K562 (cell line): ENCODE results near the gene PSME1. TPM values are rescaled to one million over a fixed set of nuclear protein-coding genes. Genes with fewer than 3 reads are reported as not detected.
"Not testable (repeated sequence)": the region's sequence is repeated elsewhere in the genome, so short reads cannot be mapped to it uniquely, and the experiment has no call there.

Experiments used
- ATAC-seq: fragments of 200-7000 bp; cut with Tn5 transposase; 3 replicates; pipeline ENCODE4 v1.9.1; 2020; ENCODE audit warnings: moderate library complexity
- BruUV-seq: library from RNA; stranded (reverse); fragments of 400-500 nt; replicated peaks from 2 replicates; lab custom pipeline; 2021; lab: Mats Ljungman, UMichigan
- CTCF ChIA-PET: fragments of 300-600 bp; formaldehyde crosslinking; extraction: SDS; loops from one replicate; lab custom pipeline; 2021; ENCODE audit warnings: low intra/inter-chr PET ratio; lab: Yijun Ruan, JAX
- POLR2A ChIA-PET: fragments of 300-600, 350-650 bp; sonication (Branson Sonifier 250); formaldehyde crosslinking; extraction: SDS; loops from one replicate; lab custom pipeline; 2021; ENCODE audit warnings: antibody characterized with exemption, inconsistent platforms; lab: Yijun Ruan, JAX
- DNase-seq, 4 experiments: peaks; one replicate each; pipeline versions ENCODE4 v3.0.0 to v3.0.0-alpha.2; 2011 to 2018; ENCODE audit warnings: low spot score in 3 of 4, mixed read lengths in 3 of 4; ENCODE audit errors: extremely low read depth in 1 of 4
- FAIRE-seq: peaks from 2 replicates; lab custom pipeline; 2011; peaks lifted over from hg19 to GRCh38; lab: Jason Lieb, UNC
- H2AFZ ChIP-seq: 2 replicates; pipeline ENCODE4 v1.6.0; 2011; ENCODE audit warnings: low read depth, low read length, control low read depth, inconsistent platforms
- H3K27ac ChIP-seq: fragments of 200-600 bp; 3 replicates; pipeline ENCODE4 v1.8.0; 2011; ENCODE audit warnings: low read depth, mild to moderate bottlenecking, control low read depth, inconsistent platforms, low read length, moderate library complexity, mixed read lengths; ENCODE audit errors: extremely low read depth
- H3K27me3 ChIP-seq, 2 experiments: fragments of 300-600 bp in 1 of 2; 2 replicates in 1 of 2; 3 replicates in 1 of 2; pipeline versions ENCODE4 v1.6.0 to v1.8.0; 2011; ENCODE audit warnings: inconsistent platforms in 2 of 2, low read length in 2 of 2, mild to moderate bottlenecking in 1 of 2, mixed read lengths in 1 of 2, moderate library complexity in 1 of 2; ENCODE audit not compliant: control insufficient read depth in 2 of 2, insufficient read depth in 2 of 2
- H3K36me3 ChIP-seq: fragments of 300-600 bp; 3 replicates; pipeline ENCODE4 v1.8.0; 2011; ENCODE audit warnings: mild to moderate bottlenecking, low read length, inconsistent platforms; ENCODE audit not compliant: control insufficient read depth, insufficient read depth
- H3K4me1 ChIP-seq, 2 experiments: fragments of 200-600 bp in 1 of 2; replicated peaks in 1 of 2; 2 replicates in 1 of 2; 3 replicates in 1 of 2; pipeline versions ENCODE4 v1.5.1 to v1.8.0; 2011; ENCODE audit warnings: inconsistent platforms in 2 of 2, low read length in 2 of 2, mild to moderate bottlenecking in 1 of 2, mixed read lengths in 1 of 2, moderate library complexity in 1 of 2; ENCODE audit not compliant: control insufficient read depth in 2 of 2, insufficient read depth in 2 of 2
- H3K4me2 ChIP-seq: 2 replicates; pipeline ENCODE4 v1.6.1; 2011; ENCODE audit warnings: low read length, control low read depth, inconsistent platforms, mixed read lengths; ENCODE audit not compliant: insufficient read depth
- H3K4me3 ChIP-seq: fragments of 200-600 bp; sonication (generic), shearing (Covaris generic); 2 replicates; pipeline ENCODE4 v1.5.1; 2016; ENCODE audit warnings: control low read depth, inconsistent platforms
- H3K79me2 ChIP-seq: fragments of 200-600 bp; 3 replicates; pipeline ENCODE4 v1.8.0; 2011; ENCODE audit warnings: low read length, inconsistent platforms; ENCODE audit not compliant: control insufficient read depth, insufficient read depth
- H3K9ac ChIP-seq, 2 experiments: 2 replicates each; pipeline versions ENCODE4 v1.6.0 to v1.6.1; 2011; ENCODE audit warnings: low read depth in 2 of 2, low read length in 2 of 2, control low read depth in 1 of 2, inconsistent platforms in 1 of 2, mild to moderate bottlenecking in 1 of 2, mixed read lengths in 1 of 2; ENCODE audit not compliant: insufficient read depth in 1 of 2
- H3K9me1 ChIP-seq: one replicate; pipeline ENCODE4 v1.6.0; 2011; ENCODE audit warnings: inconsistent platforms, mild to moderate bottlenecking, low read length, moderate library complexity; ENCODE audit not compliant: control insufficient read depth, insufficient read depth
- H3K9me3 ChIP-seq: replicated peaks from 2 replicates; pipeline ENCODE4 v1.5.1; 2011; ENCODE audit warnings: low read depth, low read length, inconsistent platforms; ENCODE audit not compliant: control insufficient read depth, insufficient read depth
- H4K20me1 ChIP-seq: replicated peaks from 2 replicates; pipeline ENCODE4 v1.6.1; 2011; ENCODE audit warnings: low read length, inconsistent platforms, mixed read lengths; ENCODE audit not compliant: control insufficient read depth, insufficient read depth
- CBFB ChIP-seq: sonication (generic); formaldehyde crosslinking; IDR thresholded peaks from 2 replicates; pipeline ENCODE4 v1.4.0; 2020; ENCODE audit warnings: mild to moderate bottlenecking, missing genetic modification reagents
- CCNT2 ChIP-seq: IDR thresholded peaks from 2 replicates; pipeline ENCODE4 v1.6.1; 2011; ENCODE audit warnings: borderline replicate concordance, low read depth, mild to moderate bottlenecking, moderate library complexity, mixed read lengths, low read length; ENCODE audit not compliant: insufficient read length; ENCODE audit errors: extremely low read depth
- CREB1 ChIP-seq, 2 experiments: sonication (generic) in 1 of 2; formaldehyde crosslinking in 1 of 2; IDR thresholded peaks; 2 replicates each; pipeline versions ENCODE4 v1.6.1 to v1.8.0; 2012 to 2022; ENCODE audit warnings: inconsistent platforms in 1 of 2, mild to moderate bottlenecking in 1 of 2, missing genetic modification reagents in 1 of 2, moderate library complexity in 1 of 2
- FOXP4 ChIP-seq: sonication (generic); formaldehyde crosslinking; IDR thresholded peaks from 2 replicates; pipeline ENCODE4 v1.8.0; 2022; ENCODE audit warnings: mild to moderate bottlenecking, missing genetic modification reagents, borderline replicate concordance
- NBN ChIP-seq: fragments of 450-650 bp; IDR thresholded peaks from 2 replicates; pipeline ENCODE4 v1.6.1; 2016; ENCODE audit warnings: low read depth, mild to moderate bottlenecking
- PATZ1 ChIP-seq: fragments of 250-450 bp; sonication (Bioruptor Pico); IDR thresholded peaks from 2 replicates; pipeline ENCODE4 v1.5.0; 2020; ENCODE audit warnings: mild to moderate bottlenecking, borderline replicate concordance
- PHB ChIP-seq: fragments of 250-450 bp; sonication (Bioruptor Pico); IDR thresholded peaks from 2 replicates; pipeline ENCODE4 v1.5.0; 2021
- POLR2G ChIP-seq: fragments of 200-400 bp; formaldehyde crosslinking; IDR thresholded peaks from 2 replicates; pipeline ENCODE4 v1.6.1; 2017; ENCODE audit warnings: low read depth, mild to moderate bottlenecking, antibody characterized with exemption, low read length, moderate library complexity
- RBM22 ChIP-seq: fragments of 200-400 bp; formaldehyde crosslinking; IDR thresholded peaks from 2 replicates; pipeline ENCODE4 v1.6.1; 2018; ENCODE audit warnings: low read length, low read depth; ENCODE audit not compliant: poor library complexity, severe bottlenecking
- WGBS: fragments of 100-300 bp; shearing (Covaris generic); methylation state at CpG from one replicate; pipeline ENCODE4 v1.1.6; 2016; ENCODE audit warnings: low coverage, mixed read lengths; ENCODE audit not compliant: insufficient coverage; ENCODE audit errors: missing lambda C conversion rate; 5-methylcytosine and 5-hydroxymethylcytosine counted together
- in situ Hi-C: fragments of 300-500 bp; cut with MboI; formaldehyde crosslinking; loops from 4 replicates; pipeline ENCODE4 v1.15.0; 2018; ENCODE audit warnings: inconsistent platforms, mixed read lengths
- intact Hi-C: fragments of 100-400 bp; cut with micrococcal nuclease; formaldehyde crosslinking; loops from 2 replicates; pipeline ENCODE4 v1.14.2; 2022
- polyA plus RNA-seq, 8 experiments: library from polyadenylated mRNA; depleted of rRNA in 4 of 8; stranded (reverse) in 5 of 8; unstranded in 3 of 8; fragments of >200 nt; fragmentation: Nextera tagmentation in 2 of 8; fragmentation: Illumina TruSeq in 1 of 8; extraction: Ambion mirVana in 2 of 8; extraction: Trizol in 1 of 8; gene quantifications; 2 replicates each; pipeline versions ENCODE4 v1.2.1 to v1.2.3, GENCODE V29; 2011 to 2014; ENCODE audit warnings: inconsistent platforms in 1 of 8, missing spikeins in 1 of 8
- total RNA-seq, 7 experiments: library from RNA; depleted of rRNA in 6 of 7; stranded (reverse); fragments of >200 nt in 6 of 7; fragmentation: Illumina TruSeq in 2 of 7; extraction: Trizol in 2 of 7; gene quantifications; 2 replicates each; pipeline versions ENCODE4 v1.2.1 to v1.2.3, GENCODE V29; 2011 to 2021; ENCODE audit warnings: low replicate concordance in 1 of 7

PSME1 gene
- total and polyA plus RNA-seq, 9 of the 15 experiments (the other 6 are each of a cell fraction or from before 2014, with no cell fraction given) = 20.3 to 180 (median 67.5) TPM

- WGBS = 98% methylated on average over 6 of the region's 13 CpGs
- Histone ChIP-seq H3K4me1 (no peaks in the 10 kb centered on the region; a peak in 1 of 5 replicates), H3K27ac (no peak overlapping the region), H3K27me3 (no peaks in the 10 kb centered on the region), H3K4me2 (no peak overlapping the region), H2AFZ (no peak overlapping the region), H3K79me2 (no peaks in the 10 kb centered on the region), H3K9me3 (no peaks in the 10 kb centered on the region; the same call in 1 of the 2 replicates), H3K9me1 (no peaks in the 10 kb centered on the region), H3K9ac (no peak overlapping the region), H3K36me3 (peaks cover 45% of the 10 kb centered on the region; the same call in 2 of the 3 replicates), H4K20me1 (no peaks in the 10 kb centered on the region), H3K4me3 (no peak overlapping the region)
- BruUV-seq = no TSS peak
- POLR2A ChIA-PET = interaction anchor here (1.0 to 2.4 kb wide), 3 partner anchors 9 to 29 kb away, joined by 4 to 13 read pairs (median 13); partner anchors contain the start of genes DCAF11, NRL and PCK2
- TF ChIP-seq CCNT2 = no peak
- no peak for TF ChIP-seq PHB
- TF ChIP-seq RBM22 = peak; percentile 34
- no peak for TF ChIP-seq PATZ1 (CRISPR knock-in tag)
- TF ChIP-seq FOXP4 (CRISPR knock-in tag) = no peak
- TF ChIP-seq POLR2G = peak; percentile 75
- TF ChIP-seq CBFB (CRISPR knock-in tag) = no peak
- no peak for TF ChIP-seq NBN
- no peak for TF ChIP-seq CREB1 (IDR thresholded peaks at IDR 0.05)
- no peak for TF ChIP-seq CREB1 (CRISPR knock-in tag; IDR thresholded peaks at IDR 0.05)
- in situ Hi-C loops = no loop called here
- FAIRE-seq (no peak), DNase-seq (no peak), ATAC-seq (no peak)
- intact Hi-C loops = no loop called here
- CTCF ChIA-PET = interaction anchor here (0.5 kb wide), 1 partner anchor 144 kb away, joined by 4 read pairs; no protein-coding TSS in a partner anchor
Observed at GRCh38 chr14:24103451-24103850, 32.5 kb upstream of the PSME1 start.

DNA sequence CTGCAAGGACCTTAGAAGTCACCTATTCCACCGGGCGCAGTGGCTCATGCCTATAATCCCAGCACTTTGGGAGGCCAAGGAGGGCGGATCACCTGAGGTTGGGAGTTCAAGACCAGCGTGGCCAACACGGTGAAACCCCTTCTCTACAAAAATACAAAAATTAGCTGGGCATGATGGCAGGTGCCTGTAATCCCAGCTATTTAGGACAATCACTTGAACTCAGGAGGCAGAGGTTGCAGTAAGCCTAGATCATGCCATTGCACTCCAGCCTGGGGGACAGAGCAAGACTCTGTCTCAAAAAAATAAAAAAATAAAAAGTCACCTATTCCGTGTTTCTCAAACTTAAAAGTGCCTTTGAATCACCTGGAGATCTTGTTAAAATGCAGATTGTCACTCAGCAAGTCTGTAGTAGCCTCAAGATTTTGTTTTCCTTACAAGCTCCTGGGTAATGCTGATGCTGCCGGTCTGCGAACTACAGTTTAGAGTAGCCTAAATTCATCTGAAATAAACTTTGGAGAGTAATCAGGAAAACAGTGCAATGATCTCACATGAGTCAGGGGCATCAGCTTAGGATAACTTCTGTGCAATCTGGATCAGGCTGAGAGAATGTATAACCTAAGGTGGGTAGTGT is 30.3 kb upstream of the PSME1 start:
- H3K9me3 ChIP-seq, H3K9me1 ChIP-seq, H3K9ac ChIP-seq, BruUV-seq, H3K27me3 ChIP-seq, H3K27ac ChIP-seq, H3K4me3 ChIP-seq, H4K20me1 ChIP-seq, in situ Hi-C loops, H3K4me2 ChIP-seq, H3K4me1 ChIP-seq, H3K79me2 ChIP-seq, CTCF ChIA-PET, DNase-seq, ATAC-seq, H2AFZ ChIP-seq, FAIRE-seq: not testable (repeated sequence)
- intact Hi-C loops = loop anchor here (5.0 kb wide), 1 partner anchor 208 kb away; no protein-coding TSS in a partner anchor
- WGBS = 76% methylated on average over 7 of the region's 8 CpGs
- POLR2A ChIA-PET = interaction anchor here (0.7 to 4.8 kb wide), 3 partner anchors 8 to 15 kb away, joined by 3 to 29 read pairs (median 11); partner anchors contain the start of genes DCAF11, NRL and PCK2
- H3K36me3 ChIP-seq = peaks cover 22% of the 10 kb centered on the region; the same call in 2 of the 3 replicates
